ENCODE results near the gene TRIO. TPM values are rescaled to one million over a fixed set of nuclear protein-coding genes. Genes with fewer than 3 reads are reported as not detected.
"Not testable (repeated sequence)": the region's sequence is repeated elsewhere in the genome, so short reads cannot be mapped to it uniquely, and the experiment has no call there.

TRIO gene
- total RNA-seq, 1 experiment from 2014 or later, result 99.8 TPM

GRCh38 chr5:14431534-14431933 lies 288.4 kb downstream of the TRIO start:
- DNase-seq (ENCODE audit: low spot score), result no peak
- BruUV-seq (replicated peaks), result no TSS peak
- intact Hi-C loops (cut with micrococcal nuclease; ENCODE audit: unreplicated experiment), result no loop called here
- H3K27me3 ChIP-seq (replicated peaks; ENCODE audit: insufficient read depth, low read depth, low read length, poor library complexity), result no peaks in the 10 kb centered on the region
- no peaks in the 10 kb centered on the region for H3K9me3 ChIP-seq (ENCODE audit: low read depth, low read length, poor library complexity, severe bottlenecking)
- POLR2A ChIA-PET (ENCODE audit: low non-redundant PET), result no interaction called here
- H3K27ac ChIP-seq (ENCODE audit: low read depth, low read length, poor library complexity, severe bottlenecking), result no peak overlapping the region
- CTCF ChIA-PET, result no interaction called here
- H3K4me3 ChIP-seq (ENCODE audit: low read depth, low read length, poor library complexity, severe bottlenecking), result no peak overlapping the region
- H3K4me1 ChIP-seq (ENCODE audit: insufficient read depth, low read length, poor library complexity, severe bottlenecking), result no peaks in the 10 kb centered on the region
- TF ChIP-seq CTCF (conservative IDR thresholded peaks at IDR 0.05; ENCODE audit: low read depth, low read length), result no peak
- no peak for TF ChIP-seq EZH2 (IDR thresholded peaks at IDR 0.05; ENCODE audit: borderline replicate concordance, low read depth, low read length, poor library complexity, severe bottlenecking)
- no peaks in the 10 kb centered on the region for H3K36me3 ChIP-seq (ENCODE audit: insufficient read depth, low read length, poor library complexity, severe bottlenecking)

GRCh38 chr5:14432931-14433589 lies 289.9 kb downstream of the TRIO start:
- no TSS peak for BruUV-seq (replicated peaks)
- ChIA-PET CTCF (no interaction called here), POLR2A (ENCODE audit: low non-redundant PET) (no interaction called here)
- no peaks in the 10 kb centered on the region for H3K9me3 ChIP-seq (ENCODE audit: low read depth, low read length, poor library complexity, severe bottlenecking)
- H3K4me1 ChIP-seq (ENCODE audit: insufficient read depth, low read length, poor library complexity, severe bottlenecking), result no peaks in the 10 kb centered on the region
- H3K27ac ChIP-seq (ENCODE audit: low read depth, low read length, poor library complexity, severe bottlenecking), result no peak overlapping the region
- no peak for TF ChIP-seq EZH2 (IDR thresholded peaks at IDR 0.05; ENCODE audit: borderline replicate concordance, low read depth, low read length, poor library complexity, severe bottlenecking)
- no peak for TF ChIP-seq CTCF (conservative IDR thresholded peaks at IDR 0.05; ENCODE audit: low read depth, low read length)
- no peaks in the 10 kb centered on the region for H3K36me3 ChIP-seq (ENCODE audit: insufficient read depth, low read length, poor library complexity, severe bottlenecking)
- no peaks in the 10 kb centered on the region for H3K27me3 ChIP-seq (replicated peaks; ENCODE audit: insufficient read depth, low read depth, low read length, poor library complexity)
- DNase-seq (ENCODE audit: low spot score), result no peak
- H3K4me3 ChIP-seq (ENCODE audit: low read depth, low read length, poor library complexity, severe bottlenecking), result no peak overlapping the region
- intact Hi-C loops (cut with micrococcal nuclease; ENCODE audit: unreplicated experiment), result no loop called here

GRCh38 chr5:14435481-14435880 lies 292.3 kb downstream of the TRIO start:
- intact Hi-C loops (cut with micrococcal nuclease; ENCODE audit: unreplicated experiment), result no loop called here
- no TSS peak for BruUV-seq (replicated peaks)
- no peak overlapping the region for H3K27ac ChIP-seq (ENCODE audit: low read depth, low read length, poor library complexity, severe bottlenecking)
- POLR2A ChIA-PET (ENCODE audit: low non-redundant PET), result no interaction called here
- CTCF ChIA-PET, result no interaction called here
- no peak for TF ChIP-seq EZH2 (IDR thresholded peaks at IDR 0.05; ENCODE audit: borderline replicate concordance, low read depth, low read length, poor library complexity, severe bottlenecking)
- no peak for DNase-seq (ENCODE audit: low spot score)
- no peaks in the 10 kb centered on the region for H3K9me3 ChIP-seq (ENCODE audit: low read depth, low read length, poor library complexity, severe bottlenecking)
- no peaks in the 10 kb centered on the region for H3K36me3 ChIP-seq (ENCODE audit: insufficient read depth, low read length, poor library complexity, severe bottlenecking)
- no peaks in the 10 kb centered on the region for H3K27me3 ChIP-seq (replicated peaks; ENCODE audit: insufficient read depth, low read depth, low read length, poor library complexity)
- H3K4me3 ChIP-seq (ENCODE audit: low read depth, low read length, poor library complexity, severe bottlenecking), result no peak overlapping the region
- peaks cover 19% of the 10 kb centered on the region for H3K4me1 ChIP-seq (ENCODE audit: insufficient read depth, low read length, poor library complexity, severe bottlenecking)

- H3K27me3 ChIP-seq (replicated peaks; ENCODE audit: insufficient read depth, low read depth, low read length, poor library complexity); CTCF ChIA-PET; POLR2A ChIA-PET (ENCODE audit: low non-redundant PET): not testable (repeated sequence)
Observed at GRCh38 chr5:14436122-14436521, 293.0 kb downstream of the TRIO start.

More at GRCh38 chr5:14436122-14436521, 293.0 kb downstream of the TRIO start:
- H3K9me3 ChIP-seq (ENCODE audit: low read depth, low read length, poor library complexity, severe bottlenecking); H3K4me3 ChIP-seq (ENCODE audit: low read depth, low read length, poor library complexity, severe bottlenecking); intact Hi-C loops (cut with micrococcal nuclease; ENCODE audit: unreplicated experiment); H3K36me3 ChIP-seq (ENCODE audit: insufficient read depth, low read length, poor library complexity, severe bottlenecking); DNase-seq (ENCODE audit: low spot score); BruUV-seq (replicated peaks); H3K27ac ChIP-seq (ENCODE audit: low read depth, low read length, poor library complexity, severe bottlenecking): not testable (repeated sequence)
- peaks cover 24% of the 10 kb centered on the region for H3K4me1 ChIP-seq (ENCODE audit: insufficient read depth, low read length, poor library complexity, severe bottlenecking)

Data from A673 (cell line).